ENCODE results near the gene PRDM16.

DNA sequence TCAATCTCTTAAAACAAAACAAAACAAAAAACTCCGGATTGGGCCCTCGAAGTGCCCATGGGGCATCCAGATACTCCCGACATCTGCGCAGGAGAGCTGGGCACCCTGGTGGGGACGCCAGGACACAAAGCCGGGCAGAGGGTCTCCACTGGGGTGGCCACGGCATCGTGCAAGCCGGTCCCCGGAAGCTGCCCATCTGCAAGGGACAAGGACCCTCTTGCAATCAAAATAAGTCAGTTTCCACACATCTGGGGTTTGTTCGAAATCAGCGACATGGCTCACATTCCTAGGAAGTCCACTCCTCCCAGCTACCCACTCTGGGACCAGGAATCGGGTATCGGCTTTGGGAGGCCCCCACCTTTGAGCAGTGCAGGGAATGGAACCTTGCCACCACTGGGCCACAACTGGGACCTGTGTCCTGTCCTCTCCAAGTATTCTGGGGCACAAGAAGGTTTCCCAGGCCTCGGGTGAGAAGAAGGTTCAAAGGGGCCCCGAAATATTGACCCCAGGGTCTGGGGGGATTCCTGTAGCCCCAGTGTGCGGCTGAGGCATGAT, 4.6 kb upstream of the PRDM16 start:
- TF ChIP-seq, protein P1, sequence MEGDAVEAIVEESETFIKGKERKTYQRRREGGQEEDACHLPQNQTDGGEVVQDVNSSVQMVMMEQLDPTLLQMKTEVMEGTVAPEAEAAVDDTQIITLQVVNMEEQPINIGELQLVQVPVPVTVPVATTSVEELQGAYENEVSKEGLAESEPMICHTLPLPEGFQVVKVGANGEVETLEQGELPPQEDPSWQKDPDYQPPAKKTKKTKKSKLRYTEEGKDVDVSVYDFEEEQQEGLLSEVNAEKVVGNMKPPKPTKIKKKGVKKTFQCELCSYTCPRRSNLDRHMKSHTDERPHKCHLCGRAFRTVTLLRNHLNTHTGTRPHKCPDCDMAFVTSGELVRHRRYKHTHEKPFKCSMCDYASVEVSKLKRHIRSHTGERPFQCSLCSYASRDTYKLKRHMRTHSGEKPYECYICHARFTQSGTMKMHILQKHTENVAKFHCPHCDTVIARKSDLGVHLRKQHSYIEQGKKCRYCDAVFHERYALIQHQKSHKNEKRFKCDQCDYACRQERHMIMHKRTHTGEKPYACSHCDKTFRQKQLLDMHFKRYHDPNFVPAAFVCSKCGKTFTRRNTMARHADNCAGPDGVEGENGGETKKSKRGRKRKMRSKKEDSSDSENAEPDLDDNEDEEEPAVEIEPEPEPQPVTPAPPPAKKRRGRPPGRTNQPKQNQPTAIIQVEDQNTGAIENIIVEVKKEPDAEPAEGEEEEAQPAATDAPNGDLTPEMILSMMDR (conservative IDR thresholded peaks at IDR 0.05; ENCODE audit: low read depth, low read length) = no peak
- TF ChIP-seq EZH2phosphoT487 (IDR thresholded peaks at IDR 0.05; ENCODE audit: borderline replicate concordance, low read length) = no peak
- no peak for TF ChIP-seq EZH2 (IDR thresholded peaks at IDR 0.05; ENCODE audit: low read length, unreplicated experiment)
